ENCODE measurements around the gene EDIL3. TPM values are rescaled to one million over a fixed set of nuclear protein-coding genes. Genes with fewer than 3 reads are reported as not detected.

Gene EDIL3
- 0.13 to 0.38 TPM (median 0.21 TPM) in 5 replicates for total RNA-seq (2022; extraction: Qiagen RNA extraction)

GRCh38 chr5:84384604-84385575, at the start of gene EDIL3:
EDIL3 (minus strand) TSS chr5:84384880; CDS start chr5:84384374, 506 bp downstream.

